HG03342 (cell line): ENCODE results near the gene BANP.
"Not testable (repeated sequence)": the region's sequence is repeated elsewhere in the genome, so short reads cannot be mapped to it uniquely, and the experiment has no call there.

Source experiments
- ATAC-seq: cut with Tn5 transposase; IDR thresholded peaks from one replicate; pipeline ENCODE4 v1.9.1; 2021; ENCODE audit warnings: mild to moderate bottlenecking, moderate library complexity; ENCODE audit not compliant: unreplicated experiment

BANP gene

DNA sequence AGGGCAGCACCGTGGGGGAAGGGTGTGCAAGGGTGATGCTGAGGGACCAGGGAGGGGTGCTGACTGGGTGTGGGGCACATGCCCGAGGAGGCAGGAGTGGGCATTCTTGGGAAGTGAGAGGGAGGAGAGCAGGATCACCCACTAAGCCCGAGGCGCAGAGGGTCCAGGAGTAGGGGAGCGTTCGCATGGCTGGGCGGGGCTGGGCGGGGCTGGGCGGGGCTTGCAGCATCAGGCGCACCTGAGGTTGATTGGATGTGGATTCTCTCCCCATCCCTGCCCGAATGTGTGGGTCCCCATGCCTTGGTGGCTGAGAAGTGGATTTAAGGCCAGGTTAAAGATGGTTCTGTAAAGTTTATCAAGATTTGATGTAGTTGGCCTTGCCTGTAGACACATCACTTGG lies 14.2 kb downstream of the BANP start:
- no peak for ATAC-seq

DNA sequence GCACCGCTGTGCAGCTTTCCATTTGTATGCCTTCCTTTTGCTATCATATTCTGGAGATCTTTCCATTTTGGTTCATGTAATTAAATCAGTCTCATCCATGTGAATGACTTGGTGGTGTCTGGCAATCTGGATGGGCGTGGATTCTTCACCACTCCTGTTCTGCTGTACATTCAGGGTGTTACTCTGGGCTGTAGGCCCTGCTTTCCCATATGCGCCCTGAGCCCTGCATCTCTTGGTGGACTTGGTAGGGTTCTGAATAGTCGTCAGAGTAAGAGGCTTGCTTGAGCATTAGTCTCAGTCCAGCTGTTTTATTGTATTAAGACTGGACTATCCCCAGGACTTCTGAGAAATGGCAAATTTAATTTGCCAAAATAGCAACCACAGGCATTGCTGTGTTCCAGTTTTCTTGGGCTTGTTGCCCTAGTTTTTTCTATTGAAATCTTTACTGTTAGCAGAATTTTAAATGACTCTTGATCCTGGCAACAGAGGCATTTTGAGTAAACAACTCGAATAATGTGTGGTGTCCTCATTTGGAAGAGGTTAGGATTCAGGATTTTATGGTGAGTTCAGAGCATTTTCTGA lies 14.9 kb downstream of the BANP start:
- ATAC-seq = no peak

DNA sequence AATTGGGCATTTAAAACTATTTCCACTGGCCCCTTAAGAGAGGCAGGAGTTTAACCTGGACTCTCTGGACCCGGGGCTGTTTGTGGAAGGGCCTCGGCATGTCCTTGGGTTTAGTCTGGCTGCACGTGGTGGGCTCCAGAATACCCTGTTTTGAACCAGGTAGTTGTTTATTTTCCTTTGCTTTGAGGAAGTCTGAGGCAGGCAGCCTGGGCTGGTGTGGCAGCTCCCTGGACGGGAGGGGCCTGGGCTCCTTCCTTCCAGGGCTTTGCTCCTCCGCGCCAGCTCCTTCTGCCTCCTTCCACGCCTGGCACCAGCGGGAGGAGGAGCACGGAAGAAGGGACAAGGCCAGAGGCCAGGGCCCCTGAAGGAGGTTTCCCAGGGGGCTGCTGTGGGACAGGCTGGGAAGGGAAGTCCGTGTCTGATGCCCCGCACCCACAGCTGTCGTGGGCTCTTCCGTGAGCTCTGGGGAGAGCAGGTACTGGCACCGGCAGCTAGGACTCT lies 15.5 kb downstream of the BANP start:
- ATAC-seq = no peak

DNA sequence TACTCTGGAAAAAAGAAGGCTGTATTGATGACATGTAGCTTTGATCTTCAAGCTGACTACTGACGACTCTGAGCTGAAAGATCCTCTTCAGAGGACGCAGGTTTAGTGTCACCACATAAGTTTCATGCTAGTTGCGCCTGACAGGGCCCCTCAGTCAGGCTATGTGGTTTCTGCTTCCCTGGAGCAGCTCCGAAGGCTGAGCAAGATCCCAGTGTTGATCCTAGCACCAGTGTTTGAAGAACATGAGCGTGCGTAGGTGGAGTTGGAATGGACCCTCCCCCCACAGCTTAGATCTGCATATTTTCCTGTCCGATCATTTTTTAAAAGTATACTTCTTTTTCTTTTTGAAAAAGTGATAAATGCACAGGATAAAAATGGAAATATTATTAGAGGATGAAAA lies 17.3 kb downstream of the BANP start:
- ATAC-seq = no peak

DNA sequence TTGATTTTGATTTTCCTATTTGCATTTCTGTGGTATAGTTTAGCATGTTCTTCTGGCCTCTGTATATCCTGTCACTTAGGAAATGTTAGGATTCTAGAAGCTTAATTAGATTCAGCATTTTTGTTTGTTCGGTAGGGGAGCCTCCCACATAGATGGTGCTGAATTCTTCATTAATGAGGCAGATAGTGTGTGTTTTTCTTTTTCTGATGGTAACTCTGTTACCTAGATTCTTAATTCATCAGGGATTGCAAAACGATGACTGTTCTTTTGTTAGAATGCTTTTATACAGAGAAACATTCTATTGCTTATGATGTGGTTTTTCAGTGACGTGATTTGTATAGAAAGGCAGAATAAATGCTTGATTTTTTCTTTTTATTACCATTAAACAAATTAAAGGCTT lies 19.0 kb downstream of the BANP start:
- no peak for ATAC-seq

DNA sequence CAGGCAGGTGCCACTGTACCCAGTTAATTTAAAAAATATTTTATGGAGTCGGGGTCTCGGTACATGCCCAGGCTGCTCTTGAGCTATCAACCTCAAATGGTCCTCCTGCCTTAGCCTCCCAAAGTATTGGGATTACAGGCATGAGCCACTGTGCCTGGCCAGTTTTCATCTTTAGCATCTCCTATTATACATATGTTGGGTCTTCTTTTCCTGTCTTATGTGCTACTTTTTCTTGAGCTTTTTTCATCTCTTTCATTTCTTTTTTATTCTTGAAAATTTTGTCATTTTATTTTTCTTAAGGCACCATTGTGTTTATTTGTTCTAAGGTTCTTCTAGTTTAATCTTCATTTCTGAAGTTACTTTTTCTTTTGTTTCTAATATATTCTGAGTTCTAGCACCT lies 20.7 kb downstream of the BANP start:
- no peak for ATAC-seq

DNA sequence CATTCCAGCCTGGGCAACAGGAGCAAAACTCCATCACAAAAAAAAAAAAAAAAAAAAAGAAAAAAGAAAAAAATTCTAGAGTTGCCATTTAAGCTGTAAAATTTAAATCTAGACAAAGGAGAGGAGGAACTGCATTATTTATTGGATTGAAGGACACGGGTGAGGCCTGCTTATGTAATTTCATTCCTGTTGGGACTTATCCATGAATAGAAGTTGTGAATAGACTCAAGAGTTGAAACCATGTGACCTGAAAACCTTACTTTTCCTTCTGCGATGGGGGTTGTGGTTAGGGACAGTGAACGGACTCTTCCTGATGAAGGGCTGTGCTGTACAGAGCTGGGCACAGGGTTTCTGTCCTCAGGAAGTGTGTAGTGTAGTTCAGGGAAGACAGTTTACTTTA lies 22.5 kb downstream of the BANP start:
- ATAC-seq = no peak

DNA sequence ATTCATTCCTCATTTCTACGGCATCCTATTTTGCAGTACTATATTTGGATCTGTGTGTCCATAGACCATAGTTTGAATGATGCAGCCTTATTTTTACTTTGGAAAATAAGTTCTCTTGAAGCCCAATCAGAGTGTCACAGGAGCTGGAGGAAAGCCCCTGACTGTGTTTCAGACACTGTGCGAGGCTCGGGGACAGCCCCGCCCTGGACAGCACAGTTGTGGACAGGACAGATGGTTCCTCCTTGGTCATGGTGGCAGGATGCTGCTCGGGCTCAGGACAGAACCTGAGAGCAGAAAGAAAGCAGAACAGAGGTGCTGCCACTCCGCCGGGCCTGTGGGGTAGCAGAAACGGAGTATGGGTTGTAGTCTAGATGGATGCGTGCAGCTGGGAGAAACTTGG lies 22.9 kb downstream of the BANP start:
- no peak for ATAC-seq

DNA sequence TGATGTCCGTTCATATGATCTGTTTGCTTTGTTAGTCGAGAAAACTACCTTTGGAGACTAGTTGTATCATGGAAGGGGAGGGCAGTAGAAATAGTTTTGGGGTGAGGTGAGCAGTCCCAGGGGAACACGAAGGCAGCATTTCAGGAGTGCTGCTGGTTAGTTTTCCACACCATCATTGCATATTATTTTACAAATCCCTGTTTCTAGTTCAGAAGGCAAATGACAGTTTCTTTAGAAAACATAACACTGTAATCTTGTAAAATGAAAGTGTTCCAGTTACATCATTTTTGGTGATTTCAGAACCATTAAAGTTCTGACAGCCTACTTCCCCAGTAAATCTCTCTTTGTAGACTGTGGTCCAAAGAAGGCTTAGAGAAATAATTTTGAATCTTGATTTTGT lies 25.4 kb downstream of the BANP start:
- ATAC-seq = no peak

DNA sequence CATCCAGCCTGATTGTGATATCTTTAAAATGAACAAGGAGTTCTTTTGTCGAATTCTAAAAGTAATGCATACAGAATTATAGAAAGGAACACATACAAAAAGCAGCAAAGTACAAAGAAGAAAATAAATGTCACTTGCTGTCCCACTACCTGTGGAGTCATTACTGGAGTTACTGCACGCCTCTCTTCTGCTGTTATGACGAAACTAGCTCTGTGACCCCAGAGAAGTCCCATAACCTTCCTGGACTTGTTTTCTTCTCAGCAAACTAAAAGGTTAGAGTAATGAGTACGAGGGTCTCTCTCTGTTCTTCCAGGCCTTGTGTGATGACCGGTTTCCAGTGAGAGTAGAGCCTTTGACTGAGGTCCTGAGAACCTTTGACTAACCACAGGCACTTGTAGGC lies 26.9 kb downstream of the BANP start:
- no peak for ATAC-seq

DNA sequence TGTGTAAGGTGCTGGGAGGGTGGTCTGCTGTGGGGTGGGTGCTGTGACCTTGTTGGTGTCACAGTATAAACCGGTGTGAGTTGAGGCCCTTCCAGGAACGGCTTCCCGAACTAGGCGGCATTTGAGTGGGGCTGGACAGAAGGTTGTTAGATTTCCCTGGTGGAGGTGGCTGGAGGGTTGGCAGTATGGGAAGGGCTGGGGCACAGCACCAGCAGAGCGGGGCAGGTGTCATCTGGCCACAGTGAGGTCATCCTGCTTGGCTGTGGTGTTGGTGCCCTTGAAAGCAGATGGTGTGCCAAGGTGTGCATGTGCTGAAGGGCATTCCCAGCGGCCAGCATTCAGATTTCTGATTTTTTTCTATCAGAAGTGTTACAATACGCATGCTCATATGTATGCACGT lies 28.1 kb downstream of the BANP start:
- no peak for ATAC-seq

DNA sequence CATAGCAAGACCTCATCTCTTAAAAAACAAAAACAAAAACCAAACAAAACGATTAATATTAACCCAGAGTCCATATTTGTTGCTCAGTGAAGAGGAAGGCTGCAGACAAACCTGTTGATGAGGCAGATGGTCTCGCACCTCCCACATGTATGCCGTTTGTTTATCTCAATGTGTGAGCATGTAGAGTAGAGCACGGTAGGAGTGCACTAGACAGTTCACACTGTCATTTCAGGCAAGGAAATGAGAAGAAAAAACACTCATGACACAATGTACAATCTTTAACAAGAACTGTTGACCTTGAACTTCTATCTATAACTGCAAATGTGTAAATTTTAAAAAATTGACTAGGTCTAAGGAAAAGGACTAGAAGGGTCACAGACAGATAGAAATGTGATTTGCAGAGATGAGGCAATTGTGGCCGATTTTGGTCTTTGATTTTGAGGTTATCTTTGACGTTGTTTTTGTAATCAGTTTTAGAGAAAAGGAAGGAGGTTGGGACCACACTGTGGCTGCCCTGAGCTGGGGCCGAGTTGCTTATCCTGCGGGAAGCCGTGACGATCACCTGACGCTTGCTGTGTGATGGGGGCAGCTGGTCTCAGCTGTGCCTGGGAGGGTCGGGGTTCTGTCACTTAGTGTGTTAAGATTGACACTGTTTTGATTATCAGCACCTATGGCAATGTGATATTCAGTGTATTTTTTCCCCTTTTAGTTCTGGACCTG lies 28.8 kb downstream of the BANP start:
- ATAC-seq = not testable (repeated sequence)

DNA sequence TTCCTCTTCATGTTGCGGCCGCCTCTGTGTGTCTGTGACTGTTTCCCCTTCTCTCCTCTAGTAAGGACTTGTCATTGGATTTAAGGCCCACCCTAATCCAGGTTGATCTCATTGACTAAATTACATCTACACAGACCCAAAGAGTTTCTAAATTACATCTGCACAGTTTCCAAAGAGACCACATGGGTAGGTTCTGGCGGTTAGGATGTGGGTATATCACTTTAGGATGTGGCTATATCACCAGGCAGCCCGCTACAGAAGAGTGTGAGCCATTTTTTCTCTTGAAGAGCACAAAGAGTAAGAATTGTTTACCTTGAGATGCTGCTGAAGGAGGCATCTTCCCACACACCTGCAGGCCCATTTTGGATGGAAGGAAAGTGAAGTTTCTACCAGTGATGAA lies 30.1 kb downstream of the BANP start:
- not testable (repeated sequence) for ATAC-seq

DNA sequence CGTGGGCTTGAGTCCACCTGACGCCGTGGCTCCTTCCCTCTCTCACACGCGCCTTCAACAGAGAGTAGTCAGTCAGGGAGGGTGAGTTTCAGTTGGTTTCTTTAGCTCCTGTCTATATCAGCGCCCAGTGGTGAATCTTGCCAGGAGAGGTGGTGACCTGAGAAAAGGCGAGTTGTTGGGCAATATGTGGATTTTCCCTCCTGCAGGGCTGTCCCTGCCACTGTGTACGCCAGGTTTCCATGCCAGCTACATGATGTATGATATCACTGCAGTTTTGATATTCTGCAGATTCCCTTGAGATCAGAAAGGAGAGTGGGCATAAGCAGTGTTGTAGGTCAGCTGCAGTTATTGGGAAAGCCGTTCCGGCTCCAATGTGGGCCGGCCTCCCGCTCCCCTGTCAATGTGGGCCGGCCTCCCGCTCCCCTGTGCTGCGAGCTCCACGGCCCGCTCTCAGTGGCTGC lies 31.4 kb downstream of the BANP start:
- ATAC-seq = no peak

DNA sequence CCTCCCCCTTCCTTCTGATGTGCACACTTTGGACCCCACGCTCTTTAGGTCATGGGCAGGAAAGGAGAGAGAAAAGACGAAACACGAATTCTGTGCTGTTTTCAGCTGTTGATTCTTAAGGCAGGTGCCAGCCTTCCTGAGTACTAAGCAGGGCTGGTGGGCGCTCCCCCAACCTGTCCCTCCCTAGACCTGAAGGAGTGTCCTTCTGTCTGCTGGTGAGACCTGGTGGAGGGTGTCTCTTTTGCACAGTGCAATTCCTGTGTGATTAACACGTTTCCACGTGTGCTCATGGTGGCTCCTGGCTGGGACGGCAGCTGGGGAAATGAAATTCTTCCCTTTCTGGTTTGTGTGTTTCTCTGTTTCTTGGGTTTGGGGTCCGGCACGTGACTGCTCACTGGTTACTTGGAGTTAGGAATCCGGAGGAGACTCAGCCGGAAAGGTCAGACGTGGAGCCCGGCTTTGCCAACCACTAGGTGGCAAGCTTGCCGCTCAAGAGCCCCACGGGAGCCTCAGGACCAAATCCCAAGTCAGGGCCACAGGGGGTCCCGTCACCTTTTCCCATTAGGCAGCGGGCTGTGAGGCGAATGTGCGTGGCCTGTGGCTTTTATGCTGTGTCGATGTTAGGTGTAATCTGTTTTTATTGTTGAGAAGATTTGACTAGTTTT lies 32.0 kb downstream of the BANP start:
- ATAC-seq = not testable (repeated sequence)

DNA sequence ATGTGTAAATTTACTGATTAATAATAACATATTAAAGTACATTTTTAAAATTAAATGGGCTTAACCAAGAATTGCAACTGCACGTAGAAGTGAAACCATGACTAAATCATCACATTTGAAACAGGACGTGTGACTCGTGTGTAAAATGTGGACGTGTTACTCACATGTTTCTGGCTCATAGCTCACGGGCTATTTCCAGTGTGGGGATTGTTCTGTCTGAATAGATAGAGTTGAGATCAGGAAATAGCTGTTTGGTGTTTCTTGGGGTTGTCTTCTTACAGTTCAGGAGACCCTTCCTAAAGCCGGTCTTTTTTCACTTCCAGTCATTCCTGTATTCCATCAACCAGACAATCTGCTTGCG lies 32.5 kb downstream of the BANP start:
- not testable (repeated sequence) for ATAC-seq

DNA sequence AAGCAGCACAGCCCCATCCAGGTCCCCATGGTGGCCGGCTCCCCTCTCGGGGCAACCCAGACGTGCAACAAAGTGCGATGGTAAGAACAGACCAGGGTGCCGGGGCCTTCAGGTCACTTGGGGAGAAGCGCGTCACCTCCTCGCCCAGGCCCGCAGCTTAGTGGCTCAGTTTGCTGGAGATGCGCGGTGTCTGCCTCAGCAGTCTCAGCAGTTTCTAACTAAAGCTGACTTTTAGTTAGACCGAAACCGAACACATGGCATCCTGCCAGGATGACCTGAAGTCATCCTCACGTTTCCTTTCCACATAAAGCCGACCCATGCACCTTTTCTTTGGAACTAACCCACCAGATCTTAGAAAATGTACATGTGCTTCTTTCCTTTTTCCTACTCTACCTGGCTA lies 32.9 kb downstream of the BANP start:
- ATAC-seq = not testable (repeated sequence)

DNA sequence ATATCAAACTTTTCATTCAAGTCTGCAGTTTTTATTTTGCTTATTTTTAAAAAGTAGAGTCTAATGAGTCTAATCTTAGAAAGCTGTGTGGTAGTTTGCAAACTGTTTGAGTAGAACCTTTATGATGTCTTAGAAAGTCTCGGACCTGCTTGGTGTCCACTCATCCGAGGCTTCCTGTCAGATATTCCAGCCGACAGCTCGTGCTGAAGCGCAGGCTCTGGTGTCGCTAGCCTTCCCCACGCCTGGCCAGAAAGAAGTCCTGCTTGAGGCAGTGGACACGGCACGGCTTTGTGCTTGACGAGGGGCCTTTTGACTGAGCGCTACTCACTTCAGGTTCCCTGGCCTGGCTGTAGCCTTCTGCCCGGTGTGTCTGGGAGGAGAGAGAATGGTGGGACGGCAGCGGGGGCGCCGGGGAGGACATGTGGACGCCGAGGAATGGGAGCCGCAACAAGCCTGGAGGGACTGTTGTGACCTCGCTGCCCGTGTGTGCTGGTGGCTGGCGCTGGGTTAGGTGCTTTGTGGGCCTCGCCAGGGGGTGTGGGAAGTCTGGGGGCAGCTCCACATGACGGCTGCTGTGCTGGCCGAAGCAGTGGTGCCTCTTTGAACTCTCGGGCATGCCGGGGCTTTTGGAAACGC lies 33.5 kb downstream of the BANP start:
- ATAC-seq = no peak

DNA sequence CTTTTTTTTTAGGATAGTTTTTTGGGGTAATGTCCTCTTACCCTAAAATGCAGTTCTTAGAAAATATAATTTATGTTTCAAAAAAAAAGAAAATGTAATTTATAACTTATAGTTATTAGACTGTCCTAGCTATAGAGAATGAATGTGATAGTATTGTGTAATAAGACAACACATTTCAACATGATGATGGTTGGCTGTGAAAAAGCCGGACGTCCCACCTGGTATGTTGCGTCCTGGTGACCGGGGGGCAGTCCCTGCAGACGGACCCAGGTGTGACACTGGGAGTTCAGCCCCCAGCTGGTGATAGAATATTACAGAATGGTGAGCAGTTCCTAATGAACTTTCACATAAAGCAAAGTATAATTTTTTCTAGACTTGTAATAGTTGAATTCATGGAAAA lies 34.3 kb downstream of the BANP start:
- not testable (repeated sequence) for ATAC-seq

DNA sequence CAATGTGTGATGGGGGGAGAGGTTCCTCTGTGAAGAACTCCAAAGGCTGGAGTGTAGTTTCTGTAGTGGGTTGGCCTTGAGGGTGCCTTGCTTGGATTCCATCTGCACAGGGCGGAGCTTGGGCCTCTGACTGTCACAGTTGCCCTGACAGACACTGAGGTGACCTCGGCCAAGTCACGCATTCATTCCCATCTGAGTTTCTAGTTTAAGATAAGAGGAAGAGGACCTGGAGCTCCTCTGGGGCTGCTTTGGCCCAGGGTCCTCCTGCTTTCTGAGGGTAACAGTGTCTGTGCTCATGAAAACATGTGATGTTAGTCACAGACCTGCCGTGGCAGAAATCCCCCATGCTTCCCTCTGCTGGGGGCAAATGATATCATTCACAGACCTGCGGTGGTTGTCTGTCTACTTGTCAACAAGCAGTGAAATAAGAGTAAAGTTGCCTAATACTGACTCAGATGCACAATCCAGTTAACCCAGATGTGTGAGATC lies 35.2 kb downstream of the BANP start:
- not testable (repeated sequence) for ATAC-seq

DNA sequence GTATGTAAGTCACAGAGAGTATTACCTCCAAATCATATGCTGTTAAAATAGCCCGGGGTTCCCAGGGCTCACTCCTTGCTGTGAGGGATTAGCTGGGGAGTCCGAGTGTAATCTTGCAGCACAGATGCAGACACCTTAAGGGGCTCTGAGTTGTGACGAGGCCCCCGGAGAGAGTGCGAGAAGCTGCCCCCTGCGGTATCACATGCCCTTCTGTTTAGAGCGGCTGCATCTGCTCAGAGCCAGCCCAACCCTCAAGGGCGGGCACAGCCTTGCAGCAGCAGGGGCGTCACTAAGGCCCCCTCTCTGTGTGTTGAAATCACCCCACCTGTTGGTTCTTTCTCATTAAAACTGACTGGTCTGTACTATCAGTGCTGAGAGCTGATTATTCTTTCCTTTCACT lies 37.4 kb downstream of the BANP start:
- ATAC-seq = not testable (repeated sequence)
